Posterior vena cava (tissue), 2 donors: Measurements from ENCODE around the gene JUND. TPM values are rescaled to one million over a fixed set of nuclear protein-coding genes. Genes with fewer than 3 reads are reported as not detected.
A peak's percentile ranks its signal among the peaks of the same experiment; 100 is the strongest.
"Not testable (repeated sequence)": the region's sequence is repeated elsewhere in the genome, so short reads cannot be mapped to it uniquely, and the experiment has no call there.

ENCODE experiments used
- DNase-seq: peaks from one replicate; pipeline ENCODE4 v3.0.0-alpha.2; 2020; ENCODE audit warnings: low spot score
- intact Hi-C, 2 donors: fragments of 100-400 bp; cut with DNase I; formaldehyde crosslinking; loops; one replicate each; pipeline versions ENCODE4 v1.14.1 to v1.14.2; 2022 to 2023
- long read RNA-seq, 2 donors: library from polyadenylated mRNA; unstranded; transcript quantifications; one replicate each; pipeline ENCODE4 v2.0.0, GENCODE V29; 2020 to 2021
- total RNA-seq, 2 donors: library from RNA; stranded (reverse); fragmentation: NEBNext Ultra II Directional; extraction: Animal tissue kit (Norgen Biotek cat#: 25700); gene quantifications; one replicate each; pipeline ENCODE4 v1.2.1, GENCODE V29; 2021
- donor health status: DM: yes; HTN: yes; CAD: no.
- donor health status: DM: yes; HTN: yes; CAD: no.

The JUND gene
- total RNA-seq, result 100 to 1,000 TPM; 192 to 231 TPM
- long read RNA-seq, donor 1, transcript JUND-201 (1 exons, 1,863 nt), result major isoform, 305 of 305 reads
- long read RNA-seq, donor 1, partial matches to known transcripts, result 0 of 305 reads
- long read RNA-seq, donor 1, other reads (novel, unspliced or antisense), result 0 of 305 reads
- long read RNA-seq, donor 2, transcript JUND-201 (1 exons, 1,863 nt), result major isoform, 6 of 6 reads
- long read RNA-seq, donor 2, partial matches to known transcripts, result 0 of 6 reads
- long read RNA-seq, donor 2, other reads (novel, unspliced or antisense), result 0 of 6 reads

DNA sequence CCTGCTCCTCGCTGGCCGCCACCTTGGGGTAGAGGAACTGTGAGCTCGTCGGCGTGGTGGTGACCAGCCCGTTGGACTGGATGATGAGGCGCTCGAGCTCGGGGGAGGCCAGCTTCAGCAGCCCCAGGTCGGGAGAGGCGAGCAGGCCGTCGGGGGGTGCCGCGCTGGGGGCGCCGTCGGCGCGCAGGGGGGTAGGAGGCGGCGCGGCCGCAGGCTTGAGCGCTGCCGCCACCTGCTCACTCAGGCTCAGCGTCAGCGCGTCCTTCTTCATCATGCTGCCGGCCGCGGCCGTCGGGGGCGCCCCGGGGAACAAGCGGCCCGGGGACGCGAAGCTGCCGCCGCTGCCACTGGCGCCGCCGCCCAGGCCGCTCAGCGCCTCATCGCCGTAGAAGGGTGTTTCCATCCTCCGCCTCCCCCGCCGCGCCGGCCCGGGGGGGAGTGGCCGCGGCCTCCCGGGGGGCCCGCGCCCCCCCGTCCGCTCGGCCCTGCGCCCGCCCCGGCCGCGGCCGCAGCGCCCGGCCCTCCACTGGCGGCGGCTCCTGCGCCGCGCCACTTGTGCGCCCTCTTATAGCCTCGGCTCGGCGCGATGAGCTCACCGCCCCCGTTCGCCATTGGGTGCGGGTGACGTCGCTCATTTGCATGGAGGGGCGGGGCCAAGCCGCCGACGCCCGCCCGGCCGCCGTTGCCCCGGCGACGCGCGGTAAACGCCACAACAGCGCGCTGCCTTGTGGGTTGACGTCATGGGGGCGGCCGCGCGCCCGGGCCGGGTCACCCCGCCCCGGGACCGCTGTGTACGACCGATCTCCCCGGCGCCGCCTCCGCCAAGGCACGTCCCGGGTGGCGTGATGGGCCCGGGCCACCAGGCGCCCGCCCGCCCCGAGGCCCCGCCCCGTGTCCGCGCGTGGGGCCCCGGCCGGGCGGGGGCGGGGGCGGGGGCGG, at the start of gene JUND:
JUND (minus strand) TSS at position 541 of the 939 bp plus-strand sequence; CDS start at position 403, 138 bp downstream.
- DNase-seq, result peak; percentile 99
- intact Hi-C loops, result loop anchor here in 1 of 2 donors (5.0 kb wide), 1 partner anchor 41 kb away; the partner anchor contains the start of gene LSM4

DNA sequence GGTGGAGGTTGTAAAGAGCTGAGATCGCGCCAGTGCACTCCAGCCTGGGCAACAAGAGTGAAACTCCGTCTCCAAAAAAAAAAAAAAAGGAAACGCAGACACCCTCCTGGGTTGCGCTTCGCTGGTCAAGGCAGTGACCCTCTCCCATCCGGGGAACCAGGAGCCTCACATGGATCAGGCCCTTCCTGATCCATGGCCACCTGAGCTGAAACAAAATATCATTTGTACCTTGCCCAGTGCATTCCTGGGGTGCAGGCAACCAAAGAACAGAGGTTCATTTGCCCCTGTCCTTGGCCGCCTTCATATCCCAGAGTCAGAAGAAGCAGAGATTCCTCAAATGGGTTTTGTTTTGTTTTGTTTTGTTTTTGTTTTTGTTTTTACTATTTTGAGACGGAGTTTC, 49.4 kb upstream of the JUND start:
- intact Hi-C loops, result no loop called here
- DNase-seq, result no peak

DNA sequence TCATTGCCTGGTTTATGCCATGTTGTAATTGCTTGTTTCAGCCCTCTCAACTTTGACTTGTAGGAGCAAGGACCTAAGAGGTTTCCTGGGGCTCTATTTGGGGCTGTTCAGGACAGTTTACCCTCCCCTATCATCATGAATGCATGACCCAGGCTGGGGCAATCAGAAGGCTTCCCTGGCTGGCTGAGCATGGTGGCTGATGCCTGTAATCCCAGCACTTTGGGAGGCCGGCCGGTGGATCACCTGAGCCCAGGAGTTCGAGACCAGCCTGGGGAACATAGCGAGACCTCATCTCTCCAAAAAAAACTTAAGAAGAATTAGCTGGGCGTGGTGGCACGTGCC, 47.6 kb upstream of the JUND start:
- no peak for DNase-seq
- intact Hi-C loops, result loop anchor here in 1 of 2 donors (5.0 kb wide), 1 partner anchor 132 kb away; no protein-coding TSS in a partner anchor

DNA sequence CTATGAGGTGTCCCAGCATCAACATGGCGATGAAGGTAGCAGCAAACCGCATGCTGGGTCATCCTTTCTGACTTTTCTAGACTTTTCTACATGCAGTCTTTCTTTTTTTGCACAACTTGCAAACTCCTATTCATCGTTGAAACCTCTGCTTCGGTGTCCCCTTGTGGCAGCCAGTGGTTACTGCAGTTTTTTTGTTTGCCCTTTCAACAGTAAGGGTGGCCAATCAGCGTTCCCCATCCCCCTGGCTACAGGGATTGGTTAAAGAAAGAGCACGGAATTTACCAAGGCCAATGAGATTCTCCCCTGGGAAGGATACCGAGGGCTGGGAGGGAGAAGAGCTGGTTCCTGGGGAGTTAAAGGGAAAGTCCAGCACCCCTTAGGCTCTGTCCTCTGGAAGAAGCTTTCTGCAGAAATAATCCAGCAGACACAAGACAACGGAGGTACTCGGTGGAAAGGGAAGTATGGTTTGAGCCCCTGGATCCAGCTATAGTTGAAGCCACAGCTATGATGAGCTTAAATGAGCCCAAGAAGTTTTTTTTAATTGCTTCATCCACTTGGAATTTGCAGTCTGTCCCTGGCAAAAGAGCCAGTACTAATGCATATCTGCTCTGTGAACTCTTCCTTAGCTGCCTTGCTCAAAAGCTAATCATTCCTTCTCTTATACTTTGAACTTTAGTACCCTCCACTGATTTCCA, 47.1 kb upstream of the JUND start:
- peak; percentile 95 for DNase-seq
- intact Hi-C loops, result loop anchor here in 1 of 2 donors (5.0 kb wide), 1 partner anchor 131 kb away; no protein-coding TSS in a partner anchor

DNA sequence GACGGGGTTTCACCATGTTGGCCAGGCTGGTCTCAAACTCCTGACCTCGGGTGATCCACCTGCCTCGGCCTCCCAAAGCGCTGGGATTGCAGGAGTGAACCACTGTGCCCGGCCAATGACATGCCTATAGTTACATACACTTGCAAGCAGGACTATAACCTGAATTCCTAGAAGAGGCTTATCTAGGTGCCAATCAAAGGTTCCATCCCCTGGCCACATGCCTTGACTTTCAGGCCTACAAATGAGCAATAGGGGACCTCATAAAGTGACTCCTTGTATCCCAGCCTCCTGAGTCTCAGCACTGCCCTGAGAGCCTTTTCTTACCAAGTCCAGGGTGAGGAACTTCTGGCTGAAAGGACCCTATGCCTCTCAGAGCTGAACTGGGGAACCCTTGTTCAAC, 45.4 kb upstream of the JUND start:
- no peak for DNase-seq
- intact Hi-C loops, result loop anchor here in 1 of 2 donors (5.0 kb wide), 1 partner anchor 129 kb away; no protein-coding TSS in a partner anchor

DNA sequence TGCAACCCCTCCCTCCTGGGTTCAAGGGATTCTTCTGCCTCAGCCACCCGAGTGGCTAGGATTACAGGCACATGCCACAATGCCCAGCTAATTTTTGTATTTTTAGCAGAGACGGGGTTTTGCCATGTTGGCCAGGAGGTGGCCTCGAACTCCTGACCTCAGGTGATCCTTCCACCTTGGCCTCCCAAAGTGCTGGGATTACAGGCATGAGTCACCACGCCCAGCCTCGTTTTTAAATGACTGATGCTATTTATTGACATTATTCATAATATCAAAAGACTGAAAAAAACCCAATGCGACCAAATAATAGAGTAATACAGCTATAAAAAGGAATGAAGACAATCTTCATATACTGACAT, 42.9 kb upstream of the JUND start:
- not testable (repeated sequence) for DNase-seq
- intact Hi-C loops, result loop anchor here (5.0 kb wide), 2 partner anchors 37 to 42 kb away; partner anchors contain the start of gene JUND (in 1 of the 2)

DNA sequence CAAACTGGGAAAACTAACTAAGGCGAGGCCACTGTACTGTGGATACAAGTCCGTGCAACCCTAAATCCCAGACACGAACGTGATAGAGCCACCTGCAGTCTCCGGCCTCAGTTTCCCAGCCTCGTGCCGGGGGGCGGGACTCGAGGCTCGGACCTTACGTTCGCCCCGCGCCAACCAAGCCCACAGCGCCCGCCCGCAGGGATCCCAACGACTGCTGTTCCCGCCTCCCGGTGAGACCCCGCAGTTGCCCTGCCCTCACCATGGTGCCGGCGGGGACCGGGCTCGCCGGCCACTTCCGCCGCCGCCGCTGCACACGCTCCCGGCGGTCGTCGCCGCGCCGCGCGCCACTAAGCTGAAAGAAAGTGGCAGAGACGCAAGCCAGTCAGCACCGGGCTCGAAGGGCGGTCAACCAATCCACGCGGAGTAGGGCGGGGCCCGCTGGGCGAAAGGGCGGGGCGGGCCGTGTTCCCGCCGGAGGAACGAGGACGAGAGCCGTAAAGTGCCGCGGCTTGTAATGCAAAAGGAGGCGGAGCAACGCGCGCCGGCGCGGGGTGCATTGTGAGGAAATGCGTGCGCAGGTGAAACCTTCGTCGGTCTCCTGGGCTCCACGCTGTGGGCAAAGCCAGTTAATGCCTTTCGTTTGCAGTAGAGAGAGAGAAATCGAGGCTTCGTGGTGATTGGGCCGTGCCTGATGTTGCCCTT, 41.5 kb upstream of the JUND start, which contains the start of gene LSM4:
LSM4 (minus strand) TSS at position 318 of the 702 bp plus-strand sequence; CDS start at position 262, 56 bp downstream.
- DNase-seq, result peak; percentile 100
- intact Hi-C loops, result loop anchor here (5.0 kb wide), 2 partner anchors 36 to 41 kb away; partner anchors contain the start of gene JUND (in 1 of the 2)

DNA sequence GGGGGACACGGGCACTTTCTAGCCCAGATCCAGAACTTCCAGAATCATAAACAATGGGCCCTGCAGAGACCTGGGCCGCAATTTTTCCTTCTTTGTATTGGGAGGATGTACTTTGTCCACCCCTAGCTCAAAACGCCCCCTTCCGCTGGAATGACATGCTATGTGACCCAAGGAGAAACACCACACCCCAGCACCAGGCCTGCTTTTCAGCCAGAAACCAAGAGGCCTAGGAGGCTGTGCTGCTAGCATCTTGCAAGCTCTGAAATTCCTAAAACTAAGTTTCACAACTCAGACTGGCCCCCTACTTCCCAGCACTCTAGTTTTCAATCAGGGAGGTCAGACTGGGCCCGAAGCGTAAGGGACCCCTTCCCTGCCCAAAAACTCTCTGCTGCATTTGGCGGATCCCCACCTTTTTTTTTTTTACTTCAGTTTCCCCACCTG, 40.9 kb upstream of the JUND start:
- intact Hi-C loops, result loop anchor here (5.0 kb wide), 2 partner anchors 35 to 40 kb away; partner anchors contain the start of gene JUND (in 1 of the 2)
- no peak for DNase-seq

DNA sequence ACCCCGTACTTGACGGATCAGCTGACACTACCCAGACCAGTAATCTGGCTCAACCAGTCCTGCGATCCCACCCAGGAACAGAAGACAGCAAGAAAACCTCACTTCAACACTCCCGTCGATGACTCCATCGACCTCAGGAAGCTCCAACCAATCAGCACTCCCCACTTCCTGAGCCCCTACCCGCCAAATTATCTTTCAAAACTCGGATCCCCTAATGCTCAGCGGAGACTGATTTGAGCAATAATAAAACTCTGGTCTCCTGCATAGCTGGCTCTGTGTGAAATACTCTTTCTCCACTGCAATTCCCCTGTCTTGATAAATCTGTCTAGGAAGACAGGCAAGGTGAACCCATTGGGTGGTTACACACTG, 40.3 kb upstream of the JUND start:
- DNase-seq, result no peak
- intact Hi-C loops, result loop anchor here (5.0 kb wide), 2 partner anchors 34 to 39 kb away; partner anchors contain the start of gene JUND (in 1 of the 2)

DNA sequence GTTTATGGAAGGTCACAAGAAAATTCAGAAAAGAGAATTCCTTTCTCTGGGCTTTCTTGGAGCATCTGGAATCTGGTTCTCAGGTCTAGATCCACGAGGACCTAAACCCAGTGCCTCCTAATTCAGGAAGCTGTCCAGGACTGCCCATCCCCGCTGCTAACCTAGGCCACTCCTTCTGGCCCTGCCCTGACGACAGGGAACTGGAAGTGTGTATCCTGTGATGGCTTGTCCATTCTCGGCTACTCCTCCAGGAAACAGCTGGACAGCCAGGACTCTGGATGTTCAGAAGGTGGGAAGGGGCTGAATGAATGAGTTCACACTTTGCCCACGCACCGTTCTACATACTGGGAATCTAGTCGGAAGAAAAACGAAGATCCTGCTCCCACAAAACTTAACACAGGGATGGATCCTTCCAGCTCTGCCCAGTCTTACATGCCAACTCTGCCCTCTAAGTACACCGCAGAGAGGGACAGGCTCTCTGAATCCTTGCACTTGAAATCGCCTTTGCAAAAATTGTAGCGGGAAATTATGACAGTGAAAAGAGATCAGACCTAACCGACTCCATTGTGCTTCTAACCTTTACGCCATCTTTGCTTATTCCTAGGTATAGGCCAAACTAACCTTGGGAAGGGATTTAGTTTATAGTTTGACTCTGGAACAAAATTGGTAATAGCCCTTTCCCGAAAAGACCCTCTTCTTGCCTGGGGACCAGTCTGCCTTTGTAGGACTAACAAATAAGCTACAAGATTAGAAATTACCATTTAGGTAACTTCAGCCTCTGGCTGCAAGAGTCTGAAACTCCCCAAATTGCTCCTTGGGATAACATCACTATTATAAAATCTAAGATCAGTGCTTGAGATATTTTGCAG, 39.7 kb upstream of the JUND start:
- no peak for DNase-seq
- intact Hi-C loops, result loop anchor here (5.0 kb wide), 2 partner anchors 34 to 39 kb away; partner anchors contain the start of gene JUND (in 1 of the 2)

DNA sequence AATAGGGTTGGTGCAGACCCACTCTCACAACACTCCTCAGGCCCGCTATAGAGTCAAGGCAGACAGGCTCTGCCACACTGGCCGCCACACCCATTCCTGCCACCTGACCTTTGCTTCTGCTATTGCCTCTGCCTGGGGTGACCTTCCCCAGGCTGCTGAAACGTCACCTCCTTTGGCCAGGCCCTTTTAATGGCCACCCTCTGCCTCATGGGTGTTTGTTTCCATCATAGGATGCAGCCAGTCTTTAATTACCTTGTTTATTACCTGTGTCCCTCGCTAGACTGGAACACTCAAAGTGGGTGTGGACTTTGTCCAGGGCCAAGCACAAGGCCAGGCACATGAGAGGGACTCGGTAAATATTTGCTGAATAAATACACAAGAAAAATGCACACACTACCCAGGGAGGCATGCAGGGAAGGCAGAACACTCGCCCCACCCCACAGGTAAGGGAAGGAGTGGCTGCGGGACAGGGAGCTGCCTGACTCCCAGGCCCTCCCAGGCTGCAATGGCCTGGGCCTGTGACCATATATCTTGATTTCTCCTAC, 38.2 kb upstream of the JUND start:
- DNase-seq, result no peak

DNA sequence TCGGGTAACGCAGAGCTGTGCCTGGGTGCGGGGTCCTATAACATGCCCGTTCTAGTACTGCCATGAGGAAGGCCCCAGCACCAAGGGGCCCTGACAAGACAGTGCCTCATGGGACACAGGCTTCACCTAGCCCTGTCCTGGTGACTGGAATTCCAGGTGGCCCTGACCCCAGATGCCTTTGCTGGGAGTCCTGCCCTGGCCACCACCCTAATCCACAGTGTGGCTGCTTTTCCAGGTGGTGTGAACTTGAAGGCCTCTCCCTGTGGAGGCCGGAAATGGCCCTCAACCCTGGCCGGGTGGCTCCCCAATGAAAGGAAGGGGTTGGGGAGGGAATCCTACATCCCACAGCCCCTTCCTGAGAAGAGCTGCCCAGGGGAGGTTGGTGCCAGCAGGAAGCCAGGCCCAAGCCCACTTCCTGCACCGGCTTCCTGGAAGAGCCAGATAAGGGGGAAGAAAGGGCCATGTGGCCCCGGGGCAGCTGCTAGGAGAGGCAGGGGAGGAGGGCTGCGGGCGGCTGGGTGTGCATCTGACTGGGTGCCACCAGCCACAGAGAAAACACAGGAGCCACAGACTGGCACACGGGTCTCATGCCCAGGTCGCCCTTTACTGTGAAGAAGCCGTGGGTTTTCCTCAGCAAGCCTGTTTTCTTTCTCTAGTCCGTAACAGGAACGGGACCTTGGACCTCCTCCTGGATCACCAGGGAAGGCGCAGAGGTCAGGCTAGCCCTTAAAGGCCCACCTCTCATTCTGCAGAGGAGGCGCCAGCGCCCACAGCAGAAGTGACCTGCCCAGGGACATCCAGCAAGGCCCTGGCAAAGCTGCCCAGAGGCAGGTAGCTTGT, 36.8 kb upstream of the JUND start:
- no peak for DNase-seq
- intact Hi-C loops, result no loop called here

More for the DNA sequence above, 38.2 kb upstream of the JUND start:
- intact Hi-C loops, result loop anchor here (5.0 kb wide), 2 partner anchors 32 to 37 kb away; partner anchors contain the start of gene JUND (in 1 of the 2)

DNA sequence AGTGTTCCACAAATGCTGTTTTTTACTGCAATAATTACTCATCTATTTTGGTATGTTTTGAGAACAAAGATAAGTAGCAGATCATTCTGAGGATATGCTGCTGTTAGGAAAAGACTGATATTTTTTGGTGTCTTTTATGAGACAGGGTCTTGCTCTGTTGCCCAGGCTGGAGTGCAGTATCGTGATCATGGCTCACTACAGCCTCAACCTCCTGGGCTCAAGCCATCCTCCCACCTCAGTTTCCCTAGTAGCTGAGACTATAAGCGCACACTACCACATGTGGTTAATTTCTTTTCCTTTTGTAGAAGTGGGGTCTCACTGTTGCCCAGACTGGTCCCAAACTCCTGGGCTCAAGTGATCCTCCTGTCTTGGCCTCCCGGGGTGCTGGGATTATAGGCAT, 32.0 kb upstream of the JUND start:
- intact Hi-C loops, result no loop called here

DNA sequence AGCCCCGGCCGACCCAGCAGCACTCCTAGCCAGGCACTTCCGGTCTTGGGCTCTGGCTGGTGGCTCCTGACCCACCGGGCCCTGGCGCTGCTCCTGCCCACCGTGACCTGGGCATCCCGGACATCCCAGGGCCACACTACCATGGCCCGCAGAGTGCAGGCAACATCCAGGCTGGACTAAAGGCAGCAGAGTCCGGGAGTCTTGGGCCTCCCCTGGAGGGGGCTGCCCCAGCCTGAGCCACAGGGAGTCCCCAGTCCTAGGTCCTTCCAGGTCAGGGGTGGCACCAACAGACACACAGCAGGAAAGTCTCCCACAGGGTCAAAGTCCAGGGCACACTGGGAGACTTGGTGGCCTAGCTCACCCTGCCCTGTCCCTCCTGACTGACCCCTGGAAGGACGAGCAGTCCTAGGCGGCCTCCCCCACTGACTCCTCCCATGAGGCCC, 30.7 kb upstream of the JUND start:
- DNase-seq, result no peak
- intact Hi-C loops, result no loop called here

More for the DNA sequence above, 32.0 kb upstream of the JUND start:
- DNase-seq, result no peak

DNA sequence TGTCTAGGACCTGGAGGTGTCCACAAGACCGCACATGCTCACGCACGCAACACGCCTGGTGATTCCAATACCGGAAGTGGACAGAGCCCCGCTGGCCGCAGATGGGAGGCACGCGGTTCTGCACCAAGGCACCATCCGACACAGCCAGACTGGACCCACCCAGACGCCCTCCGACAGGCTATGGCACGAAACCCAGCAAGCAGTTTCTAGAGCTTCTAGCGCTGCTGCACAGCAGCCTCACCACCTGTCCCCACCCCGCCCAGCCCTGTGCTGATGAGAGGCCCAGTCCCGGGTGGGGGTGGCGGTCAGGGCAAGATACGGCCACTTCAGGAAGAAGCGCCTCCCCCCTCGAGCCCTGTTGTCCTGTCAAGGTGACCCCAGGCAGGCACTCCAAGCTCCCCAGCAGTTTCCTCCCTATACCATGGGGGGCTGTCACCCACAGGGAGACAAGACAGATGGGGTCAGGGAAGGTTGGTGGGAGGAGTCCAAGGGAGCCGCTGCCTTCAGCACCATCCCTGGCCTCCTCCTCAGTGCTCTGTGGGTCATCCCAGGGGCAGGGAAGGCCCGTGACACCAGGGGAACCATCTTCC, 30.2 kb upstream of the JUND start:
- DNase-seq, result no peak
- intact Hi-C loops, result no loop called here

DNA sequence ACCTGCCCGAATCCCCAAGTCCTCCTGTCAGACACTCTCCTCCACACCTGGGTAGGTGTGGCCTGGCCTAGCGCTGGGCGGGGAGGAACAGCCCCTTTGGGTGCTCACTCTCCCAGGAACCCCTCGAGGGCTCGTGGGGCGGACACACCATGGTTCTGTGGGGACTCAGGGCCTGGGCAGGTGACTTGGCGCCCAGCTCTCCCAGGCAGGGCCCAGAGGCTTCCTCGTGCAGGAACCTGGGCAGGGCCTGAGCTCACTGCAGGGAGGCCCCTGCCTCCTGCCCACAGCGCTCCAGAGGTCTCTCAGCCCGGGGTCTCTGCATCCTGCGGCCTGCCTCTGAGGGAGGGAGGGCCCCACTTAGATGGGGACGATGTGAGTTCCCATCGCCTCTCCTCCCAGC, 29.5 kb upstream of the JUND start:
- intact Hi-C loops, result no loop called here
- DNase-seq, result no peak
